ENCODE results near the gene EFNA1.

Gene EFNA1

DNA sequence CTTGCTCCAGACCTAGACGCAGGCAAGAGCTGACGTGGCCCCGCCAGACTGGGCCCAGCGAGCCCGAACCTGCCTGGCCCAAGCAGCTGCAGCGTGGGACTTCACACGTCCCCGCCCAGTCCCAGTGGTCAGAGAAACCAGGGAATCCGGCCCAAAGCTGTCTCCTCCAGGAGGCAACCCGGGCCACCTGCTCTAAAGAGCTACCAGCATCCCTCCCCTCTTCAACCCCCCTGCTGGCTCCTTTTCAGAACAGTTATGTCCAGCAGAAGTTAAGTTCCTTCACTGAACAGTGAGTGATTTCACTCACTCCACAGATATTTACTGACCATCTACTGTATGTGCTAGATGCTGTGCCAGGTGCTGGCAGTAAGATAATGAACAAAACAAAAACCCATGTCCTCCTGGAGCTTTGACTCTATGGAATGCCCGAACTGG, 2.1 kb upstream of the EFNA1 start:
- POLR2A ChIA-PET, result interaction anchor here (0.7 to 2.9 kb wide), 4 partner anchors 12 to 47 kb away, joined by 3 to 9 read pairs (median 6); partner anchors contain the start of gene KRTCAP2
- H3K36me3 ChIP-seq (ENCODE audit: control insufficient read depth in 2 of 2, insufficient read depth in 1 of 2, low read length in 2 of 2), result no peaks in the 10 kb centered on the region
- TF ChIP-seq ZNF549 (tag by site-specific recombination; IDR thresholded peaks at IDR 0.05) (no peak), KLF1 (tag by site-specific recombination; IDR thresholded peaks at IDR 0.05) (0 out of 2 replicates have a peak, but pooled peaks have one; percentile 7)
- CTCF ChIA-PET, result interaction anchor here (0.5 to 2.6 kb wide), 9 partner anchors 30 to 579 kb away, joined by 3 to 17 read pairs (median 5); no protein-coding TSS in a partner anchor
- H3K9me3 ChIP-seq (ENCODE audit: control insufficient read depth, insufficient read depth, low read depth, low read length), result no peaks in the 10 kb centered on the region
- no peak overlapping the region; the same call in 1 of the 2 replicates for H3K27ac ChIP-seq (ENCODE audit: extremely low read depth, low read depth, low read length)
- no peak overlapping the region for H3K4me3 ChIP-seq (ENCODE audit: low read depth, low read length)
- H3K4me1 ChIP-seq (ENCODE audit: control insufficient read depth, insufficient read depth, low read length), result peaks cover 21% of the 10 kb centered on the region

DNA sequence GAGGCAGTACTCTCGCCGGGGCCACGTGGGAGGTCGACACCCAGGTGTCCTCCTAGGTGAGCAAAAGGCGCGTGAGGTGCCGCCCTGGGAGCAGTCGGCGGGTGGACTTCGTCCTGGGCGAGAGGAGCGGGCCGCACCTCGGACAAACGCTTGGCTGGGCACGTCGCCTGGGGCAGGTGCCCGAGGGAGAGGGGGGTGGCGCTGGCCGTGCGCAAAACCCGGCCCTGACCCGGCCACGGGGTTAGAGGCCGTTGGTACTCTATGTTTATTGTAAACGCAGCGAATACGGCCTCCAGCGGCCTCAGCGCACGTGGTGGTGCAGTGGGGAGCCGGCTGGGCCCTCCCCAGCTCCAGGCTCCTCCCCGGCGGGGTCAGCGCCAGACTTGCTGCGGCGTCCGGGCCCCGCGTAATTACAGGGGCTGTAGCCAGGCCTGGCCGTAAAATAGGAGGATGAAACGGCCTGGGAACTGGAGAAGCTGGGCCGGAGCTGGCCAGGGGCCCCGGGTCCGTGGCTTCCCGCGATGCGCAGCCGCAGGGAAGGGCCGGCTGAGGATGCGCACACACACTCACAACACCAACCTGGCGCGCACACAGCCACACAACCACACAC, 1.6 kb upstream of the EFNA1 start:
- ChIA-PET POLR2A (interaction anchor here (0.7 to 2.9 kb wide), 6 partner anchors 9 to 47 kb away, joined by 3 to 9 read pairs (median 6); partner anchors contain the start of genes KRTCAP2 and SLC50A1), CTCF (interaction anchor here (0.5 to 2.6 kb wide), 7 partner anchors 31 to 579 kb away, joined by 3 to 17 read pairs (median 5); no protein-coding TSS in a partner anchor)
- Histone ChIP-seq H3K36me3 (ENCODE audit: control insufficient read depth in 2 of 2, insufficient read depth in 1 of 2, low read length in 2 of 2) (peaks cover 0 to 4% of the 10 kb centered on the region in 2 experiments; a peak in 1 of 3 replicates), H3K9me3 (ENCODE audit: control insufficient read depth, insufficient read depth, low read depth, low read length) (no peaks in the 10 kb centered on the region), H3K27ac (ENCODE audit: extremely low read depth, low read depth, low read length) (peak overlapping the region; percentile 73; the same call in 1 of the 2 replicates), H3K4me1 (ENCODE audit: control insufficient read depth, insufficient read depth, low read length) (peaks cover 21% of the 10 kb centered on the region), H3K4me3 (ENCODE audit: low read depth, low read length) (peak overlapping the region; percentile 62)
- no peak for TF ChIP-seq ZNF121 (tag by site-specific recombination; IDR thresholded peaks at IDR 0.05)
- no peak for TF ChIP-seq ZNF214 (tag by site-specific recombination; IDR thresholded peaks at IDR 0.05; ENCODE audit: borderline replicate concordance)
- 0 out of 2 replicates have a peak, but pooled peaks have one; percentile 48 for TF ChIP-seq ZNF596 (tag by site-specific recombination; IDR thresholded peaks at IDR 0.05)
- peak; percentile 94 for TF ChIP-seq ZBTB20 (tag by site-specific recombination; IDR thresholded peaks at IDR 0.05)
- no peak for TF ChIP-seq ZNF48 (tag by site-specific recombination; IDR thresholded peaks at IDR 0.05)
- no peak for TF ChIP-seq ZNF558 (tag by site-specific recombination; IDR thresholded peaks at IDR 0.05)
- TF ChIP-seq SP7 (tag by site-specific recombination; IDR thresholded peaks at IDR 0.05), result peak; percentile 96
- TF ChIP-seq, protein P1, sequence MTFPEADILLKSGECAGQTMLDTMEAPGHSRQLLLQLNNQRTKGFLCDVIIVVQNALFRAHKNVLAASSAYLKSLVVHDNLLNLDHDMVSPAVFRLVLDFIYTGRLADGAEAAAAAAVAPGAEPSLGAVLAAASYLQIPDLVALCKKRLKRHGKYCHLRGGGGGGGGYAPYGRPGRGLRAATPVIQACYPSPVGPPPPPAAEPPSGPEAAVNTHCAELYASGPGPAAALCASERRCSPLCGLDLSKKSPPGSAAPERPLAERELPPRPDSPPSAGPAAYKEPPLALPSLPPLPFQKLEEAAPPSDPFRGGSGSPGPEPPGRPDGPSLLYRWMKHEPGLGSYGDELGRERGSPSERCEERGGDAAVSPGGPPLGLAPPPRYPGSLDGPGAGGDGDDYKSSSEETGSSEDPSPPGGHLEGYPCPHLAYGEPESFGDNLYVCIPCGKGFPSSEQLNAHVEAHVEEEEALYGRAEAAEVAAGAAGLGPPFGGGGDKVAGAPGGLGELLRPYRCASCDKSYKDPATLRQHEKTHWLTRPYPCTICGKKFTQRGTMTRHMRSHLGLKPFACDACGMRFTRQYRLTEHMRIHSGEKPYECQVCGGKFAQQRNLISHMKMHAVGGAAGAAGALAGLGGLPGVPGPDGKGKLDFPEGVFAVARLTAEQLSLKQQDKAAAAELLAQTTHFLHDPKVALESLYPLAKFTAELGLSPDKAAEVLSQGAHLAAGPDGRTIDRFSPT (tag by site-specific recombination; IDR thresholded peaks at IDR 0.05), result 0 out of 2 replicates have a peak, but pooled peaks have one; percentile 24
- no peak for TF ChIP-seq ZEB2 (tag by site-specific recombination; IDR thresholded peaks at IDR 0.05)
- TF ChIP-seq ZNF184 (tag by site-specific recombination; IDR thresholded peaks at IDR 0.05), result 0 out of 2 replicates have a peak, but pooled peaks have one; percentile 51
- no peak for TF ChIP-seq ZNF155 (tag by site-specific recombination; IDR thresholded peaks at IDR 0.05)
- no peak for TF ChIP-seq ZNF274 (IDR thresholded peaks at IDR 0.05; ENCODE audit: low read length)
- no peak for TF ChIP-seq ZNF274 (tag by site-specific recombination; IDR thresholded peaks at IDR 0.05; ENCODE audit: borderline replicate concordance)
- TF ChIP-seq ZNF266 (tag by site-specific recombination; IDR thresholded peaks at IDR 0.05; ENCODE audit: low read depth), result no peak
- TF ChIP-seq ZNF391 (tag by site-specific recombination; IDR thresholded peaks at IDR 0.05; ENCODE audit: borderline replicate concordance, low read depth), result no peak
- TF ChIP-seq RBAK (tag by site-specific recombination; IDR thresholded peaks at IDR 0.05), result no peak
- TF ChIP-seq ZFP3 (tag by site-specific recombination; IDR thresholded peaks at IDR 0.05; ENCODE audit: low read depth), result no peak
- peak; percentile 24; the same call in 1 of the 2 replicates for TF ChIP-seq SP3 (tag by site-specific recombination; IDR thresholded peaks at IDR 0.05)
- 0 out of 2 replicates have a peak, but pooled peaks have one; percentile 7 for TF ChIP-seq ZSCAN16 (tag by site-specific recombination; IDR thresholded peaks at IDR 0.05)
- TF ChIP-seq, protein P2, sequence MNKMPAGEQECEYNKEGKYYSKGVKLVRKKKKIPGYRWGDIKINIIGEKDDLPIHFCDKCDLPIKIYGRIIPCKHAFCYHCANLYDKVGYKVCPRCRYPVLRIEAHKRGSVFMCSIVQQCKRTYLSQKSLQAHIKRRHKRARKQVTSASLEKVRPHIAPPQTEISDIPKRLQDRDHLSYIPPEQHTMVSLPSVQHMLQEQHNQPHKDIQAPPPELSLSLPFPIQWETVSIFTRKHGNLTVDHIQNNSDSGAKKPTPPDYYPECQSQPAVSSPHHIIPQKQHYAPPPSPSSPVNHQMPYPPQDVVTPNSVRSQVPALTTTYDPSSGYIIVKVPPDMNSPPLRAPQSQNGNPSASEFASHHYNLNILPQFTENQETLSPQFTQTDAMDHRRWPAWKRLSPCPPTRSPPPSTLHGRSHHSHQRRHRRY (tag by site-specific recombination; IDR thresholded peaks at IDR 0.05), result no peak
- TF ChIP-seq ZFP37 (tag by site-specific recombination; IDR thresholded peaks at IDR 0.05), result no peak
- no peak for TF ChIP-seq ZNF664 (tag by site-specific recombination; IDR thresholded peaks at IDR 0.05)
- TF ChIP-seq ZNF521 (tag by site-specific recombination; IDR thresholded peaks at IDR 0.05), result no peak
- TF ChIP-seq HOXD13 (CRISPR knock-in tag; IDR thresholded peaks at IDR 0.05; ENCODE audit: borderline replicate concordance), result no peak
- no peak for TF ChIP-seq ZNF473 (tag by site-specific recombination; IDR thresholded peaks at IDR 0.05)
- TF ChIP-seq, protein P3, sequence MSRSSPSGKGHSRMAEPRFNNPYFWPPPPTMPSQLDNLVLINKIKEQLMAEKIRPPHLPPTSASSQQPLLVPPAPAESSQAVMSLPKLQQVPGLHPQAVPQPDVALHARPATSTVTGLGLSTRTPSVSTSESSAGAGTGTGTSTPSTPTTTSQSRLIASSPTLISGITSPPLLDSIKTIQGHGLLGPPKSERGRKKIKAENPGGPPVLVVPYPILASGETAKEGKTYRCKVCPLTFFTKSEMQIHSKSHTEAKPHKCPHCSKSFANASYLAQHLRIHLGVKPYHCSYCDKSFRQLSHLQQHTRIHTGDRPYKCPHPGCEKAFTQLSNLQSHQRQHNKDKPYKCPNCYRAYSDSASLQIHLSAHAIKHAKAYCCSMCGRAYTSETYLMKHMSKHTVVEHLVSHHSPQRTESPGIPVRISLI (tag by site-specific recombination; IDR thresholded peaks at IDR 0.05), result no peak
- TF ChIP-seq KLF7 (tag by site-specific recombination; IDR thresholded peaks at IDR 0.05; ENCODE audit: borderline replicate concordance), result no peak
- TF ChIP-seq GFI1B (tag by site-specific recombination; IDR thresholded peaks at IDR 0.05), result no peak
- TF ChIP-seq ZBTB48 (tag by site-specific recombination; IDR thresholded peaks at IDR 0.05), result no peak; the same call in 1 of the 2 replicates
- no peak for TF ChIP-seq MEIS1 (CRISPR knock-in tag; IDR thresholded peaks at IDR 0.05; ENCODE audit: borderline replicate concordance)

Measured in HEK293 (cell line).